GM19238 (cell line): ENCODE data around the gene MAEA.
"Not testable (repeated sequence)": the region's sequence is repeated elsewhere in the genome, so short reads cannot be mapped to it uniquely, and the experiment has no call there.

Source experiments
- DNase-seq: peaks from one replicate; pipeline ENCODE4 v3.0.0; 2011; ENCODE audit warnings: low spot score; ENCODE audit not compliant: insufficient read length

The MAEA gene

DNA sequence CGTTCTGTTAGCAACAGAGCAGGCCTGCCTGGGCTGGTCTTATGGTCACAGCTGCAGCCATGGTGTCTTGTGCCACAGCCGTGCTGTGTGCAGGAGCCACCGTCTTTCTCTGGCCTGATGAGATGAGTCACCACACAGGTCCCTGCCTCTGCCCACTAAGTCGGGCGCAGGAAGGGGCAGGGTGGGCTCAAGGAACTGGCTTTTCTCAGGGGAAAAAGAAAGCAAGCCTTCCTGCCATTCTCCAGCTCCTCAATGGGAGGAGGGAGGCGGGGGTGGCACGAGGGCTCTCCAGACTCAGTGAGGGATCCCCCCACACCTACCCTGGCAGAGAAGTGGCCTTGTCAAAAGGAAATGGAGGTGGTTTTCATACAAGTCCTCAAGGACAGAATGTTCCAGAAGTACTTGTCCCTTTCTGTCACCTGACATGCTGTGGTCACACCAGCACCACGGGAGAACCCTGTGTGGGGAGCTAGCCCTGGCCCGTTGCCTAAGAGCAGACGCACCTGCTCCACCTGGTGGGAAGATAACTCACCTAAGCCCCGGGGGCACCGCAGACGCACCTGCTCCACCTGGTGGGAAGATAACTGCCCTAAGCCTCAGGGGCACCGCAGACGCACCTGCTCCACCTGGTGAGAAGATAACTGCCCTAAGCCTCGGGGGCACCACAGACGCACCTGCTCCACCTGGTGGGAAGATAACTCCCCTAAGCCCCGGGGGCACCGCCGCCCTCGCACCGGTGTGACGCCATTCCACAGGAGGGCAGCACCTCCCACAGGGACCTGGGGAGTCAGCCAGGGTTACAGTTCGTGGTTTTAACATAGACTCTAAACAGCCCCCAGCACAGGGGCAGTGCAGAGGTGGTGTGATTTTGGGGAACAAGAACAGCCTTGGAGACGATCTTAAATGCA is 75.8 kb downstream of the MAEA start:
- DNase-seq, result no peak

DNA sequence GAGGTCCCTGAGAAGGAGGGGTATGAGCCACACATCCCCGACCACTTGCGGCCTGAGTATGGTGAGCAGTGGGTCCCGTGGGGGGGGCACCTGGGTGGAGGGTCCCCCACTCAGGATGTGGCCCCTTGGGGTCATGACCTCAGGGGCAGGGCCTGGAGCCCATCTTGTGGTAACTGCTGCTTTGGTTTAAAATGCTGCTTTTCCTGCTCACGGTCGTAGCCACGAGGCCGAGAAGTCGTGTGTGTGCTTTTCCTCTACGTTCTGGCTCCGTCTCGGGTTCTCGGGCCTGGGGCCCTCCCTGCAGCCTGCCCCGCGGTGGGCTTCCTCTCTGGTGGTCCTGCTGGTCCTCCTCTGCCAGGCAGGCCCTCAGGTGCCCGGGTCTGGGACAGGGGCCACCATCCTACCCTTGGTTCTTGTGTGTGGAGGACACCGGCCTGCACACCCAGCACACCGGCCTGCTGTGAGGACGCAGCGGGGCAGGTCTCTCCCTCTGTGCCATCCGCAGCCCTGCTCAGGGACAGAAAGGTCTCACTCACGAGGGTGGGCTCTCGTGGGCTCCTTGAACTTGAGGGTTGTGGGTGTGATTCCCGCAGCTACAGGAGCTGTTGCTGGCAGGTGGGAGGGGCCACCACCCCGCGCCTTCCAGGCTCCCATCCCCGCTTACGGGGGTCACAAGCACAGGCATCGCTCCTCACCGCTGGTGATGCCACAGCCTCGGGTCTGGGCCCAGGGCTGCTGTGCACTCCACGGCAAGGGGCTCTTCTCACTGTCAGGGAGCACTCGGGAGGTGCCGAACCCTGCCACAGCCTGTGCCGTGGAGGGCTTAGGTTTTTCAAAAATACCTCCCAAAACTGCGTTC is 76.9 kb downstream of the MAEA start:
- no peak for DNase-seq

DNA sequence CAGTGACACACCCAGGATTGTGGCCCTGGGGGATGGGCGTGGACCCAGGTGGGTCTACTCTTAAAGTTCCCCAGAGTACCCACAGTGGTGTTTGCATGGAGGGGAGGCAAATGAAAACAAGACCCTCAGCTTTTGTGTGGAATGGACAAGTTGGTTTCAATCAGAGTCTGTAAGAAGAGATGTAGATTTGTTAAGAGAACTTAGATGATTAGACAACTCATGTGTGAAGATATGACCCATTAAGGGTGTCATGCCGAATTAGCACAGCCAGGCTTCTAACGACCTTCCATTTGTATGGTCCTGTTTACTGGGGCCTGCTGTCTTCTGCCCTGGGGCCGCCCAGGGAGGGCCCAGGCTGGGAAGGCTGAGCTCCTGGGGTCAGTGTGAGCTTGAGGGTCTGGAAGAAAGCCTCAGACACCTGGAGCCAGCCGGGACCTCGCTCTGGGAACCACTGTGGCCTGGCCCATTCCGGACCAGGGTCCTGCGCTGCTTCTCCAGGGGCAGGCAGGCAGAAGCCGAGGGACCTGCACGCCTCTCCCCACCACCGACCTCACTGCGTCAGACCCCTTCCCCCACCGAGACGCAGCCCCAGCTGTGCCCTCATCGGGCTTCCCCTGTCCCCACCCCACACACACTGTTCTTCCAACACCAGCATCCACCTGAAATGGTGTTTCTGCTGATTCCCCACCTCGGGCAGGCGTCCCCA is 77.7 kb downstream of the MAEA start:
- no peak for DNase-seq

DNA sequence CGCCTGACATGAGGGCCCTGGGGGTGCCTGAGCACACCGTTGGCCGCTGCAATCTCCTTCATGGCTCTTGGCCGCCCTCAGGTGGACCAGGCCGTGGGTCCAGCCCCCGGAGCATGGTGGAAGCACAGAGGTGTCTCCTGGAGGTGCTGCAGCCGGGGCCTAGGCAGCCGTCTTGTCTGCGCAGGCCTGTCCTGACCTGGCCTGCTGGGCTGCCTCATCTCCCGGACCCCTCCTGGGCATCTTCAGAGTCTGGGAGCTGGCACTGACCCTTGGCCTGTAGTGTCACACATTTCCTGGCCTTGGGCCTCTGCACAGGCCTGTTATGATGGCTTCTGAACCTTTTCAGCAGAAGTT is 78.2 kb downstream of the MAEA start:
- DNase-seq, result no peak

DNA sequence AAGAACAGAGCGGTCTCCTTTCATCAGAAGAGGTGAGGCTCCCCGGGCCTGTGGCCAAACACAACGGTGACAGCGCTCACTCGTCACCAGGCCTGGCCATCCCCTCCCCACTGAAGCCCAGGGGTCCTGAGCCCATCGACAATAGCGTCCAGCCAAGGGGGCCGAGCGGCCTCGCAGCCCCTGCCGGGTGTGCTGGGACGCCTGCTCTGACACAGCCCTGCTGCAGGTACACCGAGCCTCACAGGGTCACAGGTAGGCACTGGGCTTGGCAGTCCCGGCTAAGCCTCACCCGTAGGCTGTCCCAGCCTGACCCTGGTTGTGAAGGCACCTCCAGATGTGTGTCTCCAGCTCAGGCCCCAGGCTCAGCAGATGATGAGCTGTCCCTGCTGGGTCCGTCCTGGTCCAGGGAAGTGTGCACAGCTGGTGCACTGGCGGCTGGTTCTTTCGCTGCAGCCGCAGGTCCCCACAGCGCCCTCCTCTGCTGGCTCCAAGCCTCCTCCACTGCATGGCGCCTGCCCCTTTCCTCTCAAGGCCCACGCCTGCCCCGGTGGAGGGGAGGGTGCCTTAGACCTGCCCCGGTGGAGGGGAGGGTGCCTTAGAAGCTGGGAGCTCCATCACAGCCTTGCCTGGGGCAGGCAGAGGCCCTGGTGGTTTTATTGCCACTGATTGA is 78.9 kb downstream of the MAEA start:
- no peak for DNase-seq

DNA sequence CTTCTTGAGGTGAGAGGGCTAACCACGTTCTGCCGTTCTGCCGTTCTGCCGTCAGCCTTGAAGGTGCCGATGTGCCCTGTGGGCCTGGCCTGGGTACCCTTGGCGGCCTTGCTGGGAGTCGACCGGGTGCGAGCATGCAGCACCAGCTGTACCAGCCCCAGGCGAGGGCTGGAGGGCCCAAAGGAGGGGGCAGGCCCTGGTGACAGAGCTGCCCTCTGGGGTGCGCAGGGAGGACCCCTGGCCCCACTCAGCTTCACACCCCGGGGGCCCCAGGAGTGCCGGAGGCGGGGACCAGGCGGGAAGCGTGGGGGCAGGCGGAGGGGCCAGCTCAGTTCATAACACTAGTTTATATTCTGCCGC is 79.4 kb downstream of the MAEA start:
- no peak for DNase-seq

DNA sequence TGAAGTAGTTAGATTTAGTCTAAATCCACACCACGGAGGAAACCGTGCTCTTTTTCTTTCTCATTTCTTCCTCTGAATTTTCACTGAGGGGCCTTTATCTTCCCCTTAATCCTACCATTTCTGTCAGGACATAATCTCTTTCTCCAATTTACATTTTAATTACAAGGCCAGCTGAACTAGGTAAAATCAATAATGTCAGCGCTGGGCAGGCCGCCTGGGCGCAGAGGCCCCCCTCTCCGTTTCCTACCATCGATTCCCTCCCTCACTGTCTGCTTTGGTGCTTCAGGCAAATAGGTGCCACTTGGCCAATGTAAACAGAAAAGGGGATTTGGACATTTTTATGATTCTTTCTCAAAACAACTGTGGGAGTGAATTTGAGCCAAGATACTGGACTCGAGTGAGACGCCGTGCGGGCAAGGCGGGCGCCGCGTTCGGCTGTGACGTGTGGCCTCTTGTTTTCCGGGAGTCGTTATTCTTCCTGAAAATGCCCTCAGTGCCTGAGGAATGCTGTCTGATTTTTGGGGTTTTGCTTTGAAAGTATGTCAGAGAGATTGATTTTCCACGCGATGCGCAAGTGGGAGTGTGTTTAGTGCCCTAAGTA is 79.9 kb downstream of the MAEA start:
- no peak for DNase-seq

DNA sequence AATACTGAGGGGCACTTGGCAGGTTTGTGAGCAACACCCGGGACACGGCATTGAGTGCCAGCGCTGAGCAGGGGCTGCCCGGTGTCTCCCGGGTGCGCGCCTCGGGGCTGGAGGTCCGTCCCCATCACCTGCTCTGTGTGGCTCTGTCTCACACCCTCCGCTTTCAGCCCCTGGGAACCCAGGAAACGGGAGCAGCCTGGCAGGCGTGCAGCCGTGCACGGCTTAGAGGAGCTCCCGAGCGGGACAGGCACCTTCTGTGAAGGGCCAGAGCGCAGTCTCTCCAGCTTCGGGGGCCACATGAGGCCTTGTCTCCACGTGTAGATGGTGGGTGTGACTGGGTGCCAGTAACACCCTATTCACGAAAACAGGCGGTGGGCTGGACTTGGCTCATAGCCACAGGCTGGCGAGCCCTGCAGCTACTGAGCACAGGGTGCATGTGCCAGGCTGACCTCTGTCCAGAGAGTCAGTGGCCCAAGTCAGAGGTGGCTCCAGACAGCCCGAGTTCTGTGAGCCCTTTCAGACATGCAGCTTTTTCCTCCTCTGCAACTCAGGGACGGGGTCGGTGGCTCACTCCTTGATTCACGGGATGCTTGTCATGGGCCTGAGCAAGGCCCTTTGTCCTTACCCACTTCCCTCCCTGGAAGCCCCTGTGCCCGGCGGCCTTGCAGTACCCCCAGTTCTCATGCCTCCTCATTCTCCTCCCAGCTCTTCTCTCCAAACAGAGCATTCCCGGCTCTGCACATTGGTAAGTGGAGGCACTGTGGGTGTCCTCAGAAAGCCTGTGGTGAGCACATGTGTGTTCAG is 80.8 kb downstream of the MAEA start:
- no peak for DNase-seq

DNA sequence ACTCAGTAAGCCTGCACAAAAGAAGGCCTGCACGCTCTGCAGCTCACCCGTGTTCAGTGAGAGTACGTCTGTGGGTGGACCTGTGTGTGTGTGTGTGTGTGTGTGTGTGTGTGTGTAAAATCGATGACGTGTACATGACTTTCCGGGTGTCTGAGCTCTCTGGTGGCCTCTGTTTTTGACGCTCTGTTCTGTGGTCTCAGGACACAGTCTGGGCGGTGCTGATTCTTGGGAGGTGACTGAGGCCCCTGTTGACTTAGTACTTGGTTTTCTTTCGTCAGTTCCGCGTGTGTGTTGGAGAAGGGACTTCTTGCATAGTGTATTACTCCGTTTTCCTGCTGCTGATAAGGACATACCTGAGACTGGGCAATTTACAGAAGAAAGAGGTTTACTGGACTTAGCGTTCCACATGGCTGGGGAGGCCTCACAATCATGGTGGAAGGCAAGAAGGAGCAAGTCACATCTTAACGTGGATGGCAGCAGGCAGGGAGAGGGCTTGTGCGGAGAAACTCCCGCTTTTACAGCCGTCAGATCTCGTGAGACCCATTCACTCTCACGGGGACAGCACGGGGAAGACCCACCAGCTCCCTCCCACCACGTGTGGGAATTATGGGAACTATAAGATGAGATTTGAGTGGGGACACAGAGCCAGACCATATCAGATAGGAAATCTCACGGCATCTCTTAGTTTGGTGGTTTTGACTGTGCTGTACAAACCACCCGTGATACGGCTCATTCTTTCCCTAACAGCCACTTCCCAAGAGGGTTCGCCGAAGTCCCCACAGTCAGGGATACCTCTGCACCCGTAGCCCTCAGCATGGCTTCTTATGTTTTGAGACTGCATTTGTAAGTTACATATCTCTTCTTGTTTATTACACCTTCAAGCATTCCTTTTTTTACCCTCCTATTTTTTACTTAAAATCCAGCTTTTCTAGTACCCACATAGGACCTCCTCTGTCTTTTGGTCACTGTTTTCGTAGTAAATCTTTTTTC is 81.8 kb downstream of the MAEA start:
- DNase-seq, result no peak

DNA sequence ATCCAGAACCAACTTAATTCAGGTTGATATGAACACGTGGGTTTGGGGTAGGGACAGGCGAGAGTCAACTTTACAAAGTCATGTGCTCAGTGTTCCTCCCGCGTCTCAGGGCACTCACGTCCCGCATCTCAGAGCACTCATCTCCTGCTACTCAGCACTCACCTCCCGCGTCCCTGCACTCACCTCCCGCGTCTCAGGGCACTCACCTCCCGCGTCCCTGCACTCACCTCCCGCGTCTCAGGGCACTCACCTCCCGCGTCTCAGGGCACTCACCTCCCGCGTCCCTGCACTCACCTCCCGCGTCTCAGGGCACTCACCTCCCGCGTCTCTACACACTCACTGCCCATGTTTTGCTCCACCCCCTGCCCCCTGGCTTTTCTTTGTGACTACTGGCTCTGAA is 82.9 kb downstream of the MAEA start:
- DNase-seq, result not testable (repeated sequence)

DNA sequence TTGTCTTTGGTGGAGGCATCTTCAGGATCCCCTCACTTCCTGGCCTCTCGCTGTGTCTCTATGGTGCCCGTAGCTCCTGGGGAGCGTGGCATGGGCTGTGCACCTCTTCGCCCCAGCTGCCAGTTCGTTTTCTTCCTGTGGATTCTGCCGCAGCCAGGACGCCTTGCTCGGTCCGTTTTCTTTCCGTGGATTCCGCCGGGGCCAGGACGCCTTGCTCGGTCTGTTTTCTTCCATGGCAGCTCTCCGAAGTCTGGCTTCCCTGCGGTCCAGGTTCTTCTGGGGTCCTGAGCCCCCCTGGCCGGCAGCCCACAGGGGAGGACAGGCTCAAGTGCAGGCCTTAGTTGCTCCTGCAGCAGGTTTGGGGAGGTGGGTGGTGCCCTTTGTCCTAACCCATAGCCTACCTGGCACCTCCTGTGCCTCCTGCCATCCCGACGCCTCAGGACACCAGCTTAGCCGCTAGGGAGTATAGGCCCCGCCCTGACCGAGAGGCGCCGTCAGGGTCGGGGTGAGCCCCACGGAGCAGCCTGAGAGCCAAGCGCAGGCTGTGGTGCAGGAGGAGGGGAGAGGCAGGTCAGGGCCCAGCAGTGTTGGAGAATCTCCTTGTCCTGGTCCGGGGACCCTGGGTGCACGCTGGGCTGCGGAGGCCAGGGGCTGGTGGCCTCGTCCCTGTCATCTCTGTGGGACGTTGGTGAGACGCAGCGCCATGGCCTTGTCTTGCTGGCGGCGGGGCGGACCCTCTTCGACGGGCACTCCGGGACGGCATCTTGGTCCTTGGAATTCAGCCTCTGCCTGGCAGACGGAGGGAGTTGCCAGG is 84.4 kb downstream of the MAEA start:
- DNase-seq, result no peak

DNA sequence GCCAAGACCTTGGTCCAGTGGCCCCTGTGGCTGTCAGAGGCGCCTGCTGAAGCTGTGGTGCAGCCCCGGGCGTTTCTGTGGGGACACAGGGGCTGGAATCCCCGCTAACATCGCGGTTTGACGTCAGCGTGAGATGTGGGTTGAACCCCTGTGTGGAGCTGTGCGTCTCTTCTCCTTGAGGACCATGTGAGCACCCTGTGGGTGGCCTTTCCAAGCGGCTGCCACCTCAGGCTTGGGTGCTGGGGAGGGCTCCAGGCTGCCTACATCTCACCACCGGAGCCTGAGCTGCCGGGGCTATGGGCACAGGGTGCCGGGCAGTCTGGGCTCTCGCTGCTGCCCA is 85.0 kb downstream of the MAEA start:
- no peak for DNase-seq

DNA sequence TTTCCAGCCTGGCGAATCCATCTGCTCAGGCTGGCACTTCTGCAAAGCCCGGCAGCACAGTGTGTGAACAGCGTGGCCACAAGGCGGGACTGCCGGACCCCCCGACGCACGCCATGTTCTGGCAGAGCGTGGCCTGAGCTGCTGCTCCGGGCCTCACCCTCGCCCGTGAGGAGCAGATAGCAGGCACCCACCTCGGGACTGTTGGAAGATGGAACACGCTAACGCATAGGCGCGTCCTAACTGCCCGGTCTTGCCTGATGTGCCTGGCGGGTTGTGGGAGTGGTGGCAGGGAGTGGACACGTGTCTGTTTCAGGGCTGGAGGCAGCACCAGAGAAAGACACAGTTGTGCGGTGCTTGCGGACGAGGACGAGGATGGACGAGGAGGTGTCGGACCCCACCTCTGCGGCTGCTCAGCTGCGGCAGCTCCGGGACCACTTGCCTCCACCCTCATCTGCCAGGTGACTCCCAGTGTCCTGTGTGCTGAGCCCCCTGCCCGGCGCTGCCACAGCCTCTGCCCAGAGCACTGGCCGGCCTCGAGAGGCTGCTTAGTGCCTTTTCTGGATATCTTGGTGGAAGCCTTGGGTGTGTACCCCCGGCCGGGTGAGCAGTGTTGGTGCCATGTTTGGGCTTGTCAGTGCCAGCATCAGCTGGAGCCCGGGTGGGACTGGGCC is 85.5 kb downstream of the MAEA start:
- no peak for DNase-seq

DNA sequence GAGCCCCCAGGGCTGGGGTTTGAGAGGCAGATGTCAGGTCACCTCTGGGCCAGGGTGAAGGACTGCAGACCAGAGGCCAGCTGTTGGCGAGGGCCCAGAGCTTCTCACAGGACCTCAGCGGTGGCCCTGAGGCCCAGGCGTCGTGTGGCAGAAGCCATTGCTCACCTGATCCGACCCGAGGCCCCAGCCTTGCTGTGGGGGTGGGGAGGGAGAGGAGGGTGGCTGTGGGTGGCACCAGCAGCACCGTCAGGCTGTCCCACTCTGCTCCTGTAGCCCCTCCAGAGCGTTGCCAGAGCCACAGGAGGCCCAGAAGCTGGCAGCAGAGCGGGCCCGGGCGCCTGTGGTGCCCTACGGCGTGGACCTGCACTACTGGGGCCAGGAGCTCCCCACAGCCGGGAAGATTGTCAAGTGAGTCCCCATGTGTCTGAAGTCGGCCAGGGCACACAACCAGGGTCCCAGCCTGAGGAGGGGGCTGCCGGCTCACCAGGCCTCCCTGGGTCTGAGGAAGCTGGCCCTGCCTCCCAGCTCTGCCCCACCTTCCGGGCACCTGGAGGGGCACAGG is 86.2 kb downstream of the MAEA start:
- no peak for DNase-seq

DNA sequence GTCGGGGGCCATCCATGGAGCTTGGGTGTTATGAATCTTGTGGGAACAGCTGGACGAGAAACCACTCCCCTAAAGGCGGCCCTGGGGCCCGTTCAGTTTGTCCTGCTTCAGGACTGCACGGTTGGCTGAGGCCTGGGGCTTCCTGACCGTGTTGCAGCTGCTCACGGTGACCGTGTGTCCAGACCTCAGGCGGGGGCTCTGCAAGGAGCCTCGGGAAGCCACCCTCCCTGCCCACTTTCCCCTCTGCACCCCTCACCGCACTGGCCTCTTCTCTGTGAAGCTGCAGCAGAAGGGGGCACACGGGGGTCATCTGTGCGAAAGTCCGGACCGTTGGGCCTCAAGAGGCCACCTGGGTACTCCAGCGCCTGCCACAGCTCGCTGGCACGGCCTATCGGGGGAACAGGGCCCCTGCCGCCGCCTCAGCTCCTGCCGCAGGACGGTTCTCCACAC is 86.7 kb downstream of the MAEA start:
- no peak for DNase-seq

DNA sequence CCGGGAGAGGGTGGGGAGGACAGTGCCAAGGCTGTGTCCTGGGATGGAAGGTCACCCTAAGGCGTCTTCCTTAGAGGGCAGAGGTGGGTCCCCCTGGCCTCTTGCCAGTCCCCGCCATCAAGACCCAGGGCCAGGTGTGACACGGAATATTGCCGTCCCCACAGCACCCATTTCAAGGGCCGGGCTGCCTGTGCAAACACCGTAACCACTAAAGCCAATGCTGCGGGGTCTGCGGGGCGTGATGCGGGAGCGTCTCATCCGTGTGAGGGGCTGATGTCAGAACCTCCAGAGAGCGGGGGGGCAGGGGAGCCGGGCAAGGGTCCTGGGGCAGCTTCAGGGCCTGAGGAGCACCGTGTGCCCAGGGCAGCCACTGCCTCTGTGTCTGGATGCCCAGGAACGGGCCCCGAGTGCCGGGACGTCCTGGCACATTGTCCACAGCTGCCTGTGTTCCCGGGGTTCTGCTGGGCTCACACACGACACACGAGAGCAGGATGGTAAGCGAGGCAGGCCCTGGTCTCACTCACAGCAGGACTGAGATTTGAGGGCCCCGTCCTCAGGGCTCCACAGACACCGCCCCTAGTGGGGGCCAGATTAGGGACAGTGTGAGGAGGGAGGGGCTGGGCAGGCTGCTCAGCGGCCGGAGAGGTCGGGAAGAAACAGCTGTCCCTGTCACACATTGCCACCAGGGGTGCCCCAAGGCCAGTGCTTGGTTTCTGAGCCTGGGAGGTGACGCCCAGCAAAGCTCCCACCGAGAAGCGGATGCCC is 87.3 kb downstream of the MAEA start:
- DNase-seq, result no peak
